BE2C (cell line): ENCODE measurements around the gene THY1.

Source experiments
- DNase-seq: peaks from one replicate; pipeline ENCODE4 v3.0.0-alpha.2; 2020
- H3K27me3 ChIP-seq: fragments of 250-450 bp; sonication (Bioruptor Pico); 2 replicates; pipeline ENCODE4 v1.5.1; 2020; ENCODE audit warnings: mild to moderate bottlenecking
- H3K36me3 ChIP-seq: fragments of 250-450 bp; sonication (Bioruptor Pico); 2 replicates; pipeline ENCODE4 v1.5.1; 2020; ENCODE audit warnings: mild to moderate bottlenecking
- H3K4me1 ChIP-seq: fragments of 250-450 bp; sonication (Bioruptor Pico); 2 replicates; pipeline ENCODE4 v1.5.1; 2020
- H3K4me3 ChIP-seq: 2 replicates; pipeline ENCODE4 v1.5.1; 2011; ENCODE audit warnings: low read depth, low read length
- H3K9me3 ChIP-seq: fragments of 250-450 bp; sonication (Bioruptor Pico); 2 replicates; pipeline ENCODE4 v1.5.1; 2020
- TF ChIP-seq, protein P1 (sequence below): IDR thresholded peaks from 2 replicates; pipeline ENCODE4 v1.5.1; 2012; ENCODE audit warnings: mild to moderate bottlenecking, low read depth, low read length

The THY1 gene

DNA sequence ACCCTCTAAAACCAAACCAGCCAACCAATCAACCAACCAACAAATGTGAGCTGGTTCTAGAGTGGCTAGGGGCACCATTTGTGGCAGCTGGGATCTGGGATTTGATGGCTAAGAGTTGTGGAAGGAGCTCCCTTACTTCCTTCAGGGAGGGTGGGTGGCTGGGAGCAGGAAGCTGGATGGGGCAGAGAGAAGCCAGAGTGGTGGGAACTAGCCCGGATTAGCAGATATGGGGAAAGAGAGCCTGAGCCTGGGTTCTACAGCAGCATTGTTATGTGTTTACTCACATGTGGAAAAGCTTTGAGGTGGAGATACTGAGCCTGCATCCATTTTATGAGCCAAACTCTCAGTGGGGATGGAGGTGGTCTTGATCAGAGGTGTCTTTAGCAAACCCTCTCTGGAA is 30.9 kb upstream of the THY1 start:
- Histone ChIP-seq H3K4me1 (peaks cover 7% of the 10 kb centered on the region), H3K27me3 (no peaks in the 10 kb centered on the region), H3K4me3 (no peak overlapping the region), H3K36me3 (no peaks in the 10 kb centered on the region), H3K9me3 (no peaks in the 10 kb centered on the region)
- TF ChIP-seq, protein P1, sequence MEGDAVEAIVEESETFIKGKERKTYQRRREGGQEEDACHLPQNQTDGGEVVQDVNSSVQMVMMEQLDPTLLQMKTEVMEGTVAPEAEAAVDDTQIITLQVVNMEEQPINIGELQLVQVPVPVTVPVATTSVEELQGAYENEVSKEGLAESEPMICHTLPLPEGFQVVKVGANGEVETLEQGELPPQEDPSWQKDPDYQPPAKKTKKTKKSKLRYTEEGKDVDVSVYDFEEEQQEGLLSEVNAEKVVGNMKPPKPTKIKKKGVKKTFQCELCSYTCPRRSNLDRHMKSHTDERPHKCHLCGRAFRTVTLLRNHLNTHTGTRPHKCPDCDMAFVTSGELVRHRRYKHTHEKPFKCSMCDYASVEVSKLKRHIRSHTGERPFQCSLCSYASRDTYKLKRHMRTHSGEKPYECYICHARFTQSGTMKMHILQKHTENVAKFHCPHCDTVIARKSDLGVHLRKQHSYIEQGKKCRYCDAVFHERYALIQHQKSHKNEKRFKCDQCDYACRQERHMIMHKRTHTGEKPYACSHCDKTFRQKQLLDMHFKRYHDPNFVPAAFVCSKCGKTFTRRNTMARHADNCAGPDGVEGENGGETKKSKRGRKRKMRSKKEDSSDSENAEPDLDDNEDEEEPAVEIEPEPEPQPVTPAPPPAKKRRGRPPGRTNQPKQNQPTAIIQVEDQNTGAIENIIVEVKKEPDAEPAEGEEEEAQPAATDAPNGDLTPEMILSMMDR, result no peak
- no peak for DNase-seq

DNA sequence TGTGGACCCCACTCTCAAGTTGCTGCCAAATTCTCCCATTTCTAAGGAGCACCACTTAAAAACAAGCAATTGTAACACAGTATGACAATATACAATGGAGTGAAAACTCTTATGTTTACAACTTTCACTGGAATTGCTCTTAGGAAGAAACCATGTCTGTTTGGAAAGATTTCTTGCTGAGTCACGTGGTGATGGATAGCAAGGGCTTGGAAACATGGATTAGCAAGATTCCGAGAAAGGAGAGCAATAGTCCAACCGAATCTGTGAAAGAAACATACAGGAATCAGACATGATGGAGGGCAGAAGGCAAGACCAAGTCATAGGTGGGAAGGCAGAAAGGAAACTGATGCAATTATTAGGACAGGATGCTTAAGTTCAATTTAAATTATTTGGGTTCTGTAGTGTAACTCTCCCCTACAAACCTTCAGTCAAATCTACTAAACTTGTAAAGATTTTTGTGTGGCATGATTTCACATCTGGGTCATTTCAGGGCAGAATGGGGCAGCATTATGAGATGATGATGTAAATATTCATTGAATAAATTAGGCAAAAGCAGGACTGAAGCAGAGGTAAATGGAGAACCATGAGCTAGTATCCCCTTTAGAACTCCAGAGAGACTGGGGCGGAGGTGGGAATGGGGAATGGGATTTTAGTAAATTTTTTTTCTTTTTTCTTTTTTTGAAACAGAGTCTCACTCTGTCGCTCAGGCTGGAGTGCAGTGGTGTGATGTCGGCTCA is 27.8 kb upstream of the THY1 start:
- TF ChIP-seq, protein P1, result no peak
- Histone ChIP-seq H3K4me3 (no peak overlapping the region), H3K9me3 (no peaks in the 10 kb centered on the region), H3K27me3 (no peaks in the 10 kb centered on the region), H3K4me1 (peaks cover 7% of the 10 kb centered on the region; the same call in 1 of the 2 replicates), H3K36me3 (no peaks in the 10 kb centered on the region)
- no peak for DNase-seq

DNA sequence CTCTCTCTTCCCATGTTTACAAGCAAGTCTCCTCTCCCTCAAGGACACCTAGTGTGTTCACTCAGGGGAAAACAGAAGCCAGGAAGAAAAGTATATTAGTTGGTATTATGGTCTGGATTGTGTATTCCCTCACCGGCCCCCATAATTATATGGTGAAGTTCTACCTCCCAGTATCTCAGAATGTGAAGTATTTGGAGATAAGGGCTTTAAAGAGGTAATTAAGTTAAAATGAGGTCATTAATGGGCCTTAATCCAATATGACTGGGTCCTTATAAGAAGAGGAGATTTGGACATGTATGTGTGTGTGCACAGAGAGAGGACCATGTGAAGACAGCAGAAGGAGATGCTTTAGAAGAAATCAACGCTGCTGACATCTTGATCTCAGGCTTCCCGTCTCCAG is 26.5 kb upstream of the THY1 start:
- Histone ChIP-seq H3K27me3 (no peaks in the 10 kb centered on the region), H3K36me3 (no peaks in the 10 kb centered on the region), H3K4me1 (peaks cover 7% of the 10 kb centered on the region; the same call in 1 of the 2 replicates), H3K9me3 (no peaks in the 10 kb centered on the region), H3K4me3 (no peak overlapping the region)
- DNase-seq, result no peak
- TF ChIP-seq, protein P1, result no peak

DNA sequence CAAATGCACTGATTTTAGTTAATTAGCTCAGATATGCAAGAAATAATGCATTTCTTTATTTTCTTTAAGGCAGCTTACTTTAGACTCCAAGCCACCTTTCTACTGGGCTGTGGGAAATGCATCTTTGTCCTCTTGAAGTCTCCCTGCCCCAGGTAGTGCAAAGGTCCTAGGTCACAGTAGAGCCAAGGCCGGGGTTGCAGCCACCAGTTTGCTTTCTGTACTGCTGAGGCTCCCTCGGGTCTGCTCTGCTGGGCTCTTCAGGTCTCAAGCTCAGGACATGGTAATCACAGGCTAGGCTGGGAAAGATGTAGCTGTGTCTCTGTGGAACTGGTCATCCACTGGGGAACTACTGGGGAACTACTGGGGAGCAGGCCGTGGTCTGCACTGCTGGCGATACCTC is 25.4 kb upstream of the THY1 start:
- peaks cover 7% of the 10 kb centered on the region; the same call in 1 of the 2 replicates for H3K4me1 ChIP-seq
- TF ChIP-seq, protein P1, result no peak
- no peaks in the 10 kb centered on the region for H3K27me3 ChIP-seq
- no peak overlapping the region for H3K4me3 ChIP-seq
- no peaks in the 10 kb centered on the region for H3K36me3 ChIP-seq
- H3K9me3 ChIP-seq, result no peaks in the 10 kb centered on the region
- DNase-seq, result no peak

DNA sequence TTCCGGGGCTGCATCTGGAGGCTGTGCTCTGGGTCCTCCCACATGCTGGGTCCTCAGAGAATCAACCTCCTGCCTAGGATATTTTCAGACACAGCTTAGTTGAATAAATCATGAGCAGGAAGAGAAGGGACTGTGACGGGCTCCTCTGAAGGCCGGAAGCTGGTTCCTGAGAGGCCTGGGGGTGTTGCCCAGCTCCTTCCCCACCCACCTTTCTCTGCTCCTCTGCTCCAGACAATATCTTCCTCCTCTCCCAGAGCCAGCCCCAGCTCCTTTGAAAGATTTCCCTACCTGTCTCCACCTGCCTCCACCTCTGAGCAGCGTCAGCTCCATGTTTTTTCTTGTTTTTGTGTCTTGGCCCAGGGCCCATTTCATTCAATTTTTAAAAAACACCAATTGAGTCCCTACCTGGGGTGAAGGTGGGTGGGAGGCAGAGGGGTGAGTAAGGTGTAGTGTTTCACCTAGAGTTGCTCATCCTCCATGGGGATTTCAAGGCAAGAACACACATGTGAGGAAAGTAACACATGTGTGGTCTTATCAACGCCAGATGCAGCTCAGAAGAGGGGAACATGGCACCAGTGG is 24.8 kb upstream of the THY1 start:
- H3K27me3 ChIP-seq, result no peaks in the 10 kb centered on the region
- TF ChIP-seq, protein P1, result no peak
- H3K36me3 ChIP-seq, result no peaks in the 10 kb centered on the region
- no peak for DNase-seq
- H3K4me1 ChIP-seq, result peaks cover 7% of the 10 kb centered on the region; the same call in 1 of the 2 replicates
- H3K9me3 ChIP-seq, result no peaks in the 10 kb centered on the region
- no peak overlapping the region for H3K4me3 ChIP-seq
